NOMO-1 (cell line): ENCODE measurements around the gene C9orf85.
A peak's percentile ranks its signal among the peaks of the same experiment; 100 is the strongest.
"Not testable (repeated sequence)": the region's sequence is repeated elsewhere in the genome, so short reads cannot be mapped to it uniquely, and the experiment has no call there.

Experiments
- DNase-seq, 2 experiments: peaks; one replicate each; lab custom pipeline; 2025; ENCODE audit not compliant: unreplicated experiment in 2 of 2; lab: John Stamatoyannopoulos, UW

Gene C9orf85

DNA sequence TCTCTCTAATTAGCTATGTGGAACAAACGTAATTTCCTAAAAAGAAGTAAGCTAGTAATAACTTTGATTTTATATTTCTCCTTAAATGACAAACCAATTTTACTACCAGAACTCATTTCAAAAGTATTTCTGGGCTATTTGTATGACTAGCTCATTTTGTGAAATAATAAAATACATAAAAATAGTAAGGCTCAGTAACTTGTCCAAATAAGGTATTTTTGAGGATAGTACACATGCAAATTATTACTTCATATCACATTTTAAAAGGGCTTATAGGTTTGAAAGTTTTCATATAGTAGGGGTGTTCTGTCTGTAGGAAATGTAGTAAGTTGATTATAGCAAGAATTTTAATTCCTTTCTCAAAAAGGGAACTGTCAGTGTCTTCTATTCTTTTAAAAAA lies 26.5 kb downstream of the C9orf85 start:
- DNase-seq, result no peak

DNA sequence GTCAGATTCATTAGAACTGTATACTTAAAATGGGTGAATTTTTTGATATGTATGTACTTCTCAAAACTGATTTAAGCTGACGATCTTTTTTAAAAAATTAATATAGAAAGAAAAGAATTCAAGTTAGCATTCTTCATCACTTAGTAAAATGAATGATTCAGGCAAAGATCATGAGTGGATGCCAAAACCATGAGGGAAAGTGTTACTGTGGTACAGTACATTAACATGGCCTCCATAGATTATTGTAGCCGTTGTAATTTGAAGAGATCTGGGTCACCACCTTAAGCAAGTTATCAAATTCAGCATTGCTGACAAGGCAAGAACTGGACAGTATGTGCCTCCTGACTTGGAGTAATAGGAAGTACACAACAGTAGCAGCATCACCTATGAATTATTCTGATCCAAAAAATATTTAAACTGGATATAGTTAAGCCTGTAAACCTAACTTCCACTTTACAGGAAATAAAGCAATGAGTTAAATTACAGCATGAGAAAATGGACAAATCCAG lies 29.7 kb downstream of the C9orf85 start:
- no peak for DNase-seq

DNA sequence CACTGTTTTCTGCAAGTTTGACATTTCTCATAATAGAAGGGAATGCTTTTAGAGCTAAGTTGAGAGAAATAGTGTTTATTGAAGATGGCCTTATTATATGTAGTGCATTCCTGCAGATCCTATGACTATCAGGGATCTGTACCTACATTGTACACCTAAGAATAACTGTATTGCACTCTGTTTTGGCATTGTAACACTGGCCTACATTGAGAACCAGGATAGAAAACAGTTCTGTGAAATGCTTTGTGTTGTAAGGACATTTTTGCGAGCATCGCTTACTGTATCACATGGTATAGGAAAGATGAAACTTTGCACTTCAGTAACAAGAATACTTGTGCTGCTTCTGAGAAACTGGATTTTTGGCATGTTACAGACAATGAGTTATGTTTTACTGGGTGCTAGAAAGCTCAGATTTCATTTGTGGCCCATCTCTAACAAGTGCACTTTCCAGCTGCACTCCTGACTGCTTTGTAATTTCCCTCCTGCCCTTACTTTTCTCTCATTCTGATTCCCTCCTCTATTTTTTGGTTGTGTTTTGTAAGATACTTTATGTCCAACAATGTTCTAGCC lies 30.6 kb downstream of the C9orf85 start:
- no peak for DNase-seq

DNA sequence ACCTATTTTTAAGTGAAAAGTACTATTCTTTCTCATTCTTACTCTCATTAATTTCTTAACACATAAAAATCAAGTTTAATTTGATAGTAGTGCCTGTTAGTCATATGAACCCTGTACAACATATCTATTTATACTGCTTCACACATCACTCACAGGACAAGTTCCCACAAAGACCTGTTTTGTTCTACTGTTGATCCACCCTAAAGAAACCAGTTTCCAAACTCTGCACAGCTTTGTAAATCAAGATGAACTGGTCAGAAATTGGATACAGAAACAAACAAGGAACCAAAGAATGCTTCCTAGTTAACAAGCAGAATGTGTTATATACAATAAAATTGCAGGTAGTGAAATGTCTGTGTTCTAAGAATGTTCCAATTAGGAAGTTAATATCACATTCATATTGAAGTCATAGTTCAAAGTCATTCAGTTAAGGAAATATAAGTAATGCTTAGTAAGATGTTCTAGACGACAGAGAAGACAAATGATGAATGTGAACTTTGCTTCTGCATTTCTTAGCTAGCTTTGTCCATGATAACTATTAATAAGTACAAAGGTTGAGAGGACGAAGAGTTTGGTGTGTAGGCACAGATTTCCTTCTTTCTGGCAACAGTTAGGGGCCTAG lies 33.4 kb downstream of the C9orf85 start:
- DNase-seq, result no peak

DNA sequence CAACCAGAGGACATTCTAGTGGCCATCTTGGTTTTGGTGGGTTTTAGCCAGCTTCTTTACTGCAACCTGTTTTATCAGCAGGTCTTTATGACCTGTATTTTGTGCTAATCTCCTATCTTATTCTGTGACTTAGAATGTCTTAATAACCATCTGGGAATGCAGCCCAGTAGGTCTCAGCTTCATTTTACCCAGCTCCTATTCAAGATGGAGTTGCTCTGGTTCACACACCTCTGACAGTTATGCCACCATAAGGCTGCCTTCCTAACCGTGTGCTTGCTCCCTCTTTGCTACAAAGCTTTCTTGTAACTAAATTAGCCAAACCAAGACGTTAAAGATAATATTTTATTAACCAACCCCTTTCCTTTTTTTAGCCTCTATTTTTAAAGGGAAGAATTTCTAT lies 43.2 kb downstream of the C9orf85 start:
- DNase-seq, result not testable (repeated sequence)

DNA sequence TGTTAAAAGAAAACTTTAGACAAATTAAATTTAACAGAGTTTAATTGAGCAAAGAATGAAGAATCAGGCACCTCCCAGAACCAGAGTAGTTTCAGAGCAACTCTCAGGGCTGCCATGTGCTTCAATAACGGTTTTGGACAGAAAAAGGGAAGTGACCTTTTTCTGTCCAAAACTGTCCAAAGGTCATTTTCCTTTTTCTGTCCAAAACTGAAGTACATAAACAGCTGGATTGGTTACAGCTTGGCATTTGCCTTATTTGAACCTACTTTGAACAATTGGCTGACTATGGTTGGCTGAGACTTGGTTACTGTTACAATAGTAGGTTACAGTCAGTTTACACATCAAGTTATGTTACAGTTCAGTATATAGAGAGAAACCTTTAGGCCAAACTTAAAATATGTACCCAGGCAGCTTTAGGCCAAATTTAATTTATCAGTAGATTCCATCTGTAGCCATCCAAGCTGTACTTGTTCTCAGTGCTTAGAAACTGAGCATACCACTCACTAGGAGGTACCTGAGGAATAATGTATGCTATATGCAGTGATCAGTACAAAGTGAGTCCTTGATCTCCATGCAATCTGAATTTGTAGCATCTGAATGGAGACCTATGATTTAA lies 44.0 kb downstream of the C9orf85 start:
- DNase-seq, result peak in 1 of 2 experiments; percentile 11

DNA sequence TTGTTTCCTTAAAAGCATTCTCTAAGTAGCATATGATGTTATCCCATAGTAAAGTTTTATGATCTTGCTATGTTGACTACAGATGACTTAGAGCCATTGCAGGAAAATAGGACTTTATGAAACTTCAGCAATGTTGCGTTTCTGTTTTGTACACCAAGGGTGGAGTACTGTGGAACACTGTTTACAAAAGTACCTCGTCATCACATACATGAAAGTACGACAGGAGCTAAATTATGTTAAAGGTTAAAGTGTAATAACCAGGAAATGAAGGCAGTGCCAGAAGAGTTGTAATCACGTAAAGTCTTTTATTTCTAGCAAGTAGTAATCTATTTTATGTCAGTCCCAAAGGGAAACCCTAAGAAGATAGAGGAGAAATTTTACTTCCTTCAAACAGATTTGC lies 50.9 kb downstream of the C9orf85 start:
- no peak for DNase-seq

DNA sequence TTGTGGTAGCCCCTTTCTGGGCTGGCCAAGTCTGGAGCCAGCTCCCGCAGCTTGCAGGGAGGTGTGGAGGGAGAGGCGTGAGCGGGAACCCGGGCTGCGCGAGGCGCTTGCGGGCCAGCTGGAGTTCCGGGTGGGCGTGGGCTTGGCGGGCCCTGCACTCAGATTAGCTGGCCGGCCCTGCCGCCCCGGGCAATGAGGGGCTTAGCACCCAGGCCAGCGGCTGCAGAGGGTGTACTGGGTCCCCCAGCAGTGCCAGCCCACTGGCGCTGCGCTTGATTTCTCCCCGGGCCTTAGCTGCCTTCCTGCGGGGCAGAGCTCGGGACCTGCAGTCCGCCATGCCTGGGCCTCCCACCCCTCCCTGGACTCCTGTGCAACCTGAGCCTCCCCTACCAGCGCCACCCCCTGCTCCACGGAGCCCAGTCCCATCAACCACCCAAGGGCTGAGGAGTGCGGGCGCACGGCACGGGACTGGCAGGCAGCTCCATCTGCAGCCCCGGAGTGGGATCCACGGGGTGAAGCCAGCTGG lies 52.1 kb downstream of the C9orf85 start:
- DNase-seq, result not testable (repeated sequence)

DNA sequence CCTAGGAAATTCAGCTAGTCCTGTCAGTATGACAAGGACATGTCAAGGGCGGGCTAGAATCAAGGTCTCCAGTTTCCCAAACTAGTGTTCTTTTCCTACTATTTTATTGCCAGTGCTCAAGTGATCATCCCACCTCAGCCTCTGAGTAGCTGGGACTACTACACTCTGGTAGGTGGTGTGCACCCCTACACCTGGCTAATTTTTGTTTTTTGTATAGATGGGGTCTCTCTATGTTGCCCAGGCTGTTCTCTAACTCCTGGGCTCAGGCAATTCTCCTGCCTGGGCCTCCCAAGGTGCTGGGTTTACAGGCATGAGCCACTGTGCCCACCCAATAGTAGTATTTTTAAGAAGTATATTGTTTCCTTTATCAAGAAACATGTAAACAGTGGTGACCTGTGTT lies 54.0 kb downstream of the C9orf85 start:
- no peak for DNase-seq

DNA sequence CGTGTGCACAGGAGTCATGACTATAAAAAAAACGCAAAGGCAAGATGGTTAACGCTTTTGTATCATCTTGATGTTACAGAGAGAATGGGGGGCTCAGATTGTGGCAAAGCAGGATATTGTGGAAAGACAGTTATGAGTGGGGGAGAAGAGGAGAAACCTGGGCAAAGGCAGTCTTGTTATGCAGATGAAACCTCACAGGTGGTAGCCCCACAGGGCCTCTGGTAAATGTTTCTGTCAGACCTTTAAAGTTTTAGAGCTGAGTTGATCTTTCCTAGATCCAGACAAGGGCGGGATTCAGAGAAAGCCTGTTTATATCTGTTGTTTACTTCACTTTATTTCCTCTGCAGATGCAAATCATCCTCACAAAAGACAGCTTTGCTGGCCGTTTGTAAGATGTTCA lies 55.2 kb downstream of the C9orf85 start:
- no peak for DNase-seq

DNA sequence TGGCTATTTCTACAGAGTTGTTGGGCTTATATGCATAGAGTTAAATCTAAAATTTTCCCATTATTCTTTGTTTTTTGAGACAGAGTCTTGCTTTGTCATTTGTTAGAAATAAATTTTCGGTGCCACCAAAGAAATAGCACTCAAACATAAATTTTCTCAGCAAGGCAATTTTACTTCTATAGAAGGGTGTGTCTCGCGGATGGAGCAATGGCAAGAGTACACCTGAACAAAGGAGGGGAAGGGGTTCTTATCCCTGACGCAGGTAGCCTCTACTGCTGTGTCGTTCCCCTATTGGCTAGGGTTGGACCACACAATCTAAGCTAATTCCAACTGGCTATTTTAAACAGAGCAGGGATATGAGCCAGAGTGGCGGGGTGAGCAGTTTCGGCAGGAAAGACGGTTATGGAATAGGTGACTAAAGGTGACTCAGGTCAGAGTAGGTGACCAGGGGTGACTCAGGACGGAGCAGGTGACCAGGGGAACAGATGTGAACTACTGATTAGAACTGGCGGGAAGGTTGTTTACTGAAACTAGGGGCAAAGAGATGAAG lies 57.2 kb downstream of the C9orf85 start:
- no peak for DNase-seq

DNA sequence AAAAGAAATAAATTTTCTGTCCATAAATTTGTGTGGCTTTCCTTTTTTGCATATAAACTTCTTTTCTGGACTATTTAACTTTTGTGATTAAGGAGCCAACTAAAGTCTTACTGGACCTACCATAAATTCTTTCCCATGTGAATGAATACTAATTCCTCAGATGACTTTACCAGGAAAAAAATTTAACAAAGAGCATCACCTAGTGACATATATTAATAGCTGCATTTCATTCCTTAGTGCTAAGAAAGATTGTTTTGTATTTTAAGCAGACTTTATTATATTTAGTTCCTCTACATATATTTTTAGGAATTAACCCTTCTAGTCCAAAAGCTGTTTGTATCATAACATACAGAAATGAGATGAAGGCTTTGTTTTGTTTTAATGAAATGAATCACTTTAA lies 64.4 kb downstream of the C9orf85 start:
- no peak for DNase-seq

DNA sequence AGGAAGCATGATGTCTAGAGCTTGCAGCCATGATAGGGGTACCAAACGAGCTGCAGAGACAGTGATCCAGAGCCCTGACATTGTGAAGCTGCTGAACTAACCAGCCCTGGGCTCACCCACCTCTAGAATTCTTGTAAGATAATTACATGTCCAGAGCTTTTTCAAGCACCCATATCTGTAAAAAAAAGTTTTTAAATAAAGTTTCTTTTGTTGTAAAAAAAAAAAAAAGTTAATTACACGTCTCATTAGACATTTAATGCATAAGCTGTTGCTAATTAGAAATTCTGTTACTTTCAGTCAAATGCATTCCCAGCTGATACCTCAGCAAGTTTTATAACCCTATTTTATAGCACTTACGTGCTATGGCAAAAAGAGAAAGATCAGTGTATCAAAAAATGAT lies 65.6 kb downstream of the C9orf85 start:
- DNase-seq, result no peak

DNA sequence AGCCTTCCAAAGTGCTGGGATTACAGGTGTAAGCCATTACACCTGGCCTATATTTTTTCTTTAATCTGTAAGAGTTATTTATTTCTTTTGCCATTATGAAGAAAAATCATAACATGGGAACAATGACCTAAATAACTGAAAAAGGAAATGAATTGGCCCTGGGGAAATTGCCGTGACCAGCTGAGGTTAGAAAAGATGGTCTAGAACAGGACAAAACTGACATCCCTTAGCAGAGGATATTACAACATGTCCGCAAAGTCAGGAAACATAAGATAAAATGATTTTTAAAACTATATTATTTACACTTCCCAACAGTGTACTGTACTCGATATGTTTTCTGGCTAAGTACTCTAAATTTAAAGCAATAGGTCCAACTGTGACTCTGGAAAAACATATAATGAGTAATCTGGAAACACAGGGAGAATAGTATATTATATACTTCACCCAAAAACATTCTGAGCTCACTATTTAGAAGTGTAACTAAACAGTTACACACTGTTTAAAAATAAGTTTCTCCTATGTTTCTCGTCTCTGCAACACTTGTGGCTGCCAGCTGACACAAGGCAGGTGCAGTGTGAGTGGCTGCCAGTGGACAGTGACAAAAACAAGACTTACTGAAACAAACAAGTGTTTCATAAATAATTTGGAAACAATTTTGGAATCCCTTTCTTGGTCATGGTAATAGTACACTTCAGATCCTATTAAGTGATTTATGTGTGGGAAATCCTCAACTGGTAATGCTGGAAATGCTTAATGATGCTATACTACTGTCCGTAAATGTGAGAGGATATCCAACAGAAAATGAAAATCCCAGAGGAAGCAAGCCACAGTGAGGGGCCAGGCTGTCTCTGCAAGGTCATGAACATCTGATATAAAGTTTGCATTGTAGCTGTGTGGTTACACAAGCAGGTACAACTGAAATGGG lies 69.1 kb downstream of the C9orf85 start:
- DNase-seq, result no peak

DNA sequence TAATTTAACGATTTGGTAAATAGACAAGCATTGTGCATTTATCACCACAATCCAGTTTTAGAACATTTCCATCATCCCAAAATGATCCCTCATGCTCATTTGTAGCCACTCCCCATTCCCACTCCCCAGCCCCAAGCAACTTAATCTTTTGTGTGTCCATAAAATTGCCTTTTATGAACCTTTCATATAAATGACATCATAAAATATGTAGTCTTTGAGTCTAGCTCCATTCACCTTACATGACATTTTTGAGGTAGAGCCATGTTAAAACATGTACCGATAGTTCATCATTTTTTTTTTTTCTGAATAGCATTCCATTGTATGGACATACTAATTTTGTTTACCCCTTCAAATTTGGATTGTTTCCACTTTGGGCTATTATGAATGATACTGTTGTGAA lies 70.5 kb downstream of the C9orf85 start:
- DNase-seq, result no peak

DNA sequence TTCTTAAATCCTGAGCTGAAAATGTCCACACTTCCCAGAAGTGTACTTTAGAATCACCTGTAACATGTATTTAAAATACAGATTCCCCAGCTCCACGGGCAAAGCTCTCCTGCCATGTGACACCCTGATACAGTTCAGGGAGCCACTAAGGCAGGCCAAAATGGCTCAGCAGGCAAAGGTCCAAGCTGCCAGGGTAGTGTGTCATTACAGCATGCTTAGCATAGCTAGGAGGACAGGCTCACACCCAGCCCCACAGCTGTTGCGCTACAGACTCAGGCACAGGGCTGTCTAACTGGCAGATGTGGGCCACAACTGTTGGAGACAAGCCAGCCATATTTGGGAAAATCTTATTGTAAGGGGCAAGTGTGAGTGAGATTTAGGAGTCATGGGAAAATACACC lies 73.0 kb downstream of the C9orf85 start:
- no peak for DNase-seq

DNA sequence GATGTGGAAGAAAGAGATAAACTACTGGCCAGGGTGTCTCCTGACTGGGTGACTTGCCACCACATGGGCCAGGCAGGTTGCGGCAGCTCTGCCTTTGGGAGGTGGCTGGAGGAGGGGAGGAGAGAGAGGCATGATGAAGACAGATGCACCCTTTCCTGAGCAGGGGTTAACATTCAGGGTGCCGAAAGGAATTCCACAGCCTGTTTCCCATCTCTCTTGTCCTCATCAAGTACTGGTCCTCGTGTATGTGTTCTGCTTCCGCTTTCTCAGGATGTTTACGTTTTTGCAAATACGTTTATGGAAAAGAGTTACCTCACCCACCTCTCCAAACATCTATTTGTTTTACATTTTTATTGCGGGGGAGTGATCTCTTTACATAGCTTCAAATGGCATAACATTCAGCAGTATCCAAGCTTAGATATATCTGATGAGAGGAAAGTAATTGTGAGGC lies 73.4 kb downstream of the C9orf85 start:
- DNase-seq, result no peak

DNA sequence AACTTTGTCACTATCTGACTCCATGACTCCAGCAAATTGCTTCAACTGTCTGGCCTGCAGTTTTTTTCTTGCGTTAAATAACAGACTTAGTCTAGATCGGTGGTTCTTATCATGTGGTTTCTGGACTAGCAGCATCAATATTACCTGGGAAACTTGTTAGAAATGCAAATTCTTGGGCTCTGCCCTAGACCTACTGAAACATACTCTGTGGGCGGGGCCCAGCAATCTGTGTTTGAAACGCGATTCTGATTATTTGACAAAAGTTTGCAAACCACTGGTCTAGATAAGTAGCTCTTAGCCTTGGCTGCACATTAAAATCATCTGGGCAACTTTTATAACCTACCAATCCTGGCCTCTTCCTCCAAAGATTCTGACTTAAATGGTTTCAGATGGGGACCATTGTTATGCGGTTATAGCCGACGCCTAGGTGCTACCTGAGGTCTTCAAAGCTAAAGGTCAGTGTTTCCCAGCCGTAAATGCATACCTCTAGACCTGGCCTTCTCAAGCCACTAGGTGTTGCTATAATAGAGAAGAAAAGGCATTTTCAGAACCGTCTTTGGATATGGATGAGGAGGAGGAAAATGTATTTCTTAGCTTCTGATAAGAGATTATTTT lies 74.0 kb downstream of the C9orf85 start:
- DNase-seq, result no peak

DNA sequence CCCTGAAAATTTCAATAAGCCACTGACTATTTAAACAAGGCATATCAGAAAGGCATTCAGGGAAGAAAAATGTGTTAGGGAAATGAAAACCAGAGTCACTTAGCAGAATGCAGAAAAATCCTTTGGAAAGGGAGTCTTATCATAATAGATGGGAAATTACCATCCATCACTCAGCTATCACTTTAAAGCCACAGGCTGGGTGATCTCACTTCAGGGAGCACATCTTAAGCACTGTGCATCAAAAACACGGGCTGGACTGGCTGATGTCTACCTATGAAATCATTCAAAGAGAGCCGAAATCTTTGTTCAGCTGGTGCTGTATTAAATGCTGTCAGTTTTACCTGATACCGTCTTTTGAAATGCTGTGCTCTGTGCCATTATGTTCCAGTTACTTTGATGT lies 75.5 kb downstream of the C9orf85 start:
- DNase-seq, result no peak
